ENCODE data around the gene LAMP1.
"Not testable (repeated sequence)": the region's sequence is repeated elsewhere in the genome, so short reads cannot be mapped to it uniquely, and the experiment has no call there.

LAMP1 gene

DNA sequence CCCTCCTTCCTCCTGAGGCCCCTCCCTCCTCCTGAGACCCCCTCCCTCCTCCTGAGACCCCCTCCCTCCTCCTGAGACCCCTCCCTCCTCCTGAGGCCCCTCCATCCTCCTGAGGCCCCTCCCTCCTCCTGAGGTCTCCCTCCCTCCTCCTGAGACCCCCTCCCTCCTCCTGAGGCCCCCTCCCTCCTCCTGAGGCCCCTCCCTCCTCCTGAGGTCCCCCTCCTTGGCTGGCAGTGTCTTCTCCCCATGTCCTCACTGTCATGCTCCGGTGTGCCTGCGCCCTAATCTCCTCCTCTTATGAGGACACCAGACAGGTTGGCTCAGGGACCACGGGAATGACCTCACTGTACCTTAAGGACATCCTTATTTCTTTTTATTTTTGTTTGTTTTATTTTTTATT, 74.7 kb downstream of the LAMP1 start:
- H3K4me1 ChIP-seq (ENCODE audit: control insufficient read depth in 1 of 2, insufficient read depth in 2 of 2, low read length in 2 of 2); H3K27me3 ChIP-seq (ENCODE audit: control insufficient read depth in 1 of 2, insufficient read depth in 2 of 2, low read length in 2 of 2); H3K4me3 ChIP-seq (ENCODE audit: low read depth in 1 of 2, low read length in 2 of 2); H3K27ac ChIP-seq (ENCODE audit: low read depth, low read length); H3K36me3 ChIP-seq (ENCODE audit: control insufficient read depth in 1 of 2, insufficient read depth in 2 of 2, low read length in 2 of 2); H3K9ac ChIP-seq (ENCODE audit: low read depth in 1 of 2, low read length in 2 of 2); H3K9me3 ChIP-seq (ENCODE audit: control insufficient read depth in 1 of 2, low read length in 2 of 2): not testable (repeated sequence)

Data from duodenal mucosa (tissue), 2 donors.